Activated CD8-positive, alpha-beta memory T cell treated with anti-CD3 and anti-CD28 coated beads, Interleukin-2, amount 50 U/mL, for 1 hour (primary cell): ENCODE results near the gene MACROH2A1.

ENCODE experiments used
- DNase-seq: peaks from one replicate; pipeline ENCODE4 v3.0.0-alpha.2; 2020; ENCODE audit errors: extremely low read depth

The MACROH2A1 gene

GRCh38 chr5:135397084-135397483, 1.9 kb downstream of the MACROH2A1 start:
- DNase-seq, result no peak

GRCh38 chr5:135396459-135397055, 2.5 kb downstream of the MACROH2A1 start:
- DNase-seq, result no peak

GRCh38 chr5:135395866-135396265, 3.2 kb downstream of the MACROH2A1 start:
- no peak for DNase-seq

GRCh38 chr5:135395451-135395850, 3.6 kb downstream of the MACROH2A1 start:
- no peak for DNase-seq

- DNase-seq, result no peak
Measured at GRCh38 chr5:135394095-135394494, 4.9 kb downstream of the MACROH2A1 start.

GRCh38 chr5:135393691-135394090, 5.3 kb downstream of the MACROH2A1 start:
- DNase-seq, result no peak

- DNase-seq, result no peak
Measured at GRCh38 chr5:135393229-135393628, 5.8 kb downstream of the MACROH2A1 start.

- no peak for DNase-seq
Measured at GRCh38 chr5:135392256-135392655, 6.8 kb downstream of the MACROH2A1 start.

GRCh38 chr5:135391869-135392255, 7.2 kb downstream of the MACROH2A1 start:
- DNase-seq, result no peak

GRCh38 chr5:135391116-135391868, 7.7 kb downstream of the MACROH2A1 start:
- no peak for DNase-seq

- DNase-seq, result no peak
Measured at GRCh38 chr5:135388860-135389435, 10.1 kb downstream of the MACROH2A1 start.

GRCh38 chr5:135387629-135387960, 11.4 kb downstream of the MACROH2A1 start:
- no peak for DNase-seq

- no peak for DNase-seq
Measured at GRCh38 chr5:135386886-135387628, 12.0 kb downstream of the MACROH2A1 start.

- no peak for DNase-seq
Measured at GRCh38 chr5:135386096-135386495, 12.9 kb downstream of the MACROH2A1 start.

GRCh38 chr5:135385576-135385975, 13.5 kb downstream of the MACROH2A1 start:
- DNase-seq, result no peak

- no peak for DNase-seq
Measured at GRCh38 chr5:135384898-135385297, 14.1 kb downstream of the MACROH2A1 start.

- no peak for DNase-seq
Measured at GRCh38 chr5:135383803-135384495, 15.1 kb downstream of the MACROH2A1 start.

- DNase-seq, result no peak
Measured at GRCh38 chr5:135382981-135383380, 16.1 kb downstream of the MACROH2A1 start.

GRCh38 chr5:135382106-135382790, 16.8 kb downstream of the MACROH2A1 start:
- DNase-seq, result no peak

- DNase-seq, result no peak
Measured at GRCh38 chr5:135379046-135379654, 19.9 kb downstream of the MACROH2A1 start.
